PC-3 (cell line): ENCODE data around the gene NCOA7.

Experiments used
- EZH2 ChIP-seq: fragments of 300-600 bp; sonication (generic); IDR thresholded peaks from one replicate; pipeline ENCODE4 v1.6.1; 2017; ENCODE audit warnings: antibody characterized with exemption, mild to moderate bottlenecking, low read length; ENCODE audit not compliant: unreplicated experiment
- EZH2phosphoT487 ChIP-seq: fragments of 300-600 bp; sonication (generic); IDR thresholded peaks from 2 replicates; pipeline ENCODE4 v1.6.1; 2018; ENCODE audit warnings: mild to moderate bottlenecking, antibody characterized with exemption, low read length, borderline replicate concordance
- TF ChIP-seq, protein P1 (sequence below): fragments of 300-600 bp; sonication (generic); conservative IDR thresholded peaks from 2 replicates; pipeline ENCODE4 v1.5.1; 2017; ENCODE audit warnings: antibody characterized with exemption, low read depth, mild to moderate bottlenecking, low read length

DNA sequence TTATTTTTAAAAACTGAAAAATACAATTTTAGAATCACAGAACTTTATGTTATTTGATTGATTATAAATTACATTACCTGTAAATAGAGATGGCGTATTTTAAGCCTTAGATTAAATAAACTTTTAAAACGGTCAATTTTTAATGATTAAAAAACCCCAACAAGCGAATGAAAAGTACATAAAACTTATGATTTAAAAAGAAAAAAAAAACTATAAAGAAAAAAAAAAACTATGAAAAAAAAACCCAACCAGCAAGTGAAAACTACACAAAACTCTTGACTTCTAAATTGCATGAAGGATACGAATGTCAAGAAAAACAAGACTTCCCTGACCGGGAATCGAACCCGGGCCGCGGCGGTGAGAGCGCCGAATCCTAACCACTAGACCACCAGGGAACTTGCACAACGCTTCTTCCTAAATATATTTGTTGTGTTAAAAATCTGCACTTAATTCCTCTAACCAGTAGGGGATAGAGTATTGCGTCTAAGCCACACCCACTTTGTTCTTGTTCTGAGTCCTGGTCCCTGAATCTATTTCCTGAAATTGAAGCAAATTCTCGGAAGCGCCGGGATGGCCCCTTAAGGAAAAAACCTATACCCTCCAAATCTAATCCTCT is 10.7 kb upstream of the NCOA7 start:
- TF ChIP-seq, protein P1, sequence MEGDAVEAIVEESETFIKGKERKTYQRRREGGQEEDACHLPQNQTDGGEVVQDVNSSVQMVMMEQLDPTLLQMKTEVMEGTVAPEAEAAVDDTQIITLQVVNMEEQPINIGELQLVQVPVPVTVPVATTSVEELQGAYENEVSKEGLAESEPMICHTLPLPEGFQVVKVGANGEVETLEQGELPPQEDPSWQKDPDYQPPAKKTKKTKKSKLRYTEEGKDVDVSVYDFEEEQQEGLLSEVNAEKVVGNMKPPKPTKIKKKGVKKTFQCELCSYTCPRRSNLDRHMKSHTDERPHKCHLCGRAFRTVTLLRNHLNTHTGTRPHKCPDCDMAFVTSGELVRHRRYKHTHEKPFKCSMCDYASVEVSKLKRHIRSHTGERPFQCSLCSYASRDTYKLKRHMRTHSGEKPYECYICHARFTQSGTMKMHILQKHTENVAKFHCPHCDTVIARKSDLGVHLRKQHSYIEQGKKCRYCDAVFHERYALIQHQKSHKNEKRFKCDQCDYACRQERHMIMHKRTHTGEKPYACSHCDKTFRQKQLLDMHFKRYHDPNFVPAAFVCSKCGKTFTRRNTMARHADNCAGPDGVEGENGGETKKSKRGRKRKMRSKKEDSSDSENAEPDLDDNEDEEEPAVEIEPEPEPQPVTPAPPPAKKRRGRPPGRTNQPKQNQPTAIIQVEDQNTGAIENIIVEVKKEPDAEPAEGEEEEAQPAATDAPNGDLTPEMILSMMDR: no peak
- no peak for TF ChIP-seq EZH2
- no peak for TF ChIP-seq EZH2phosphoT487
